A172 (cell line): ENCODE measurements around the gene ADAMTS9. TPM values are rescaled to one million over a fixed set of nuclear protein-coding genes. Genes with fewer than 3 reads are reported as not detected.
A peak's percentile ranks its signal among the peaks of the same experiment; 100 is the strongest.

ENCODE experiments used
- DNase-seq: peaks from one replicate; pipeline ENCODE4 v3.0.0-alpha.2; 2015; ENCODE audit warnings: low spot score
- total RNA-seq: library from RNA; depleted of rRNA; stranded (reverse); fragments of >200 nt; shearing (Covaris generic); gene quantifications from 2 replicates; pipeline ENCODE4 v1.2.3, GENCODE V29; 2014

Gene ADAMTS9
- total RNA-seq, 1 experiment from 2014 or later, result 0.90 TPM

GRCh38 chr3:64620020-64620419, 67.8 kb downstream of the ADAMTS9 start:
- no peak for DNase-seq

DNA sequence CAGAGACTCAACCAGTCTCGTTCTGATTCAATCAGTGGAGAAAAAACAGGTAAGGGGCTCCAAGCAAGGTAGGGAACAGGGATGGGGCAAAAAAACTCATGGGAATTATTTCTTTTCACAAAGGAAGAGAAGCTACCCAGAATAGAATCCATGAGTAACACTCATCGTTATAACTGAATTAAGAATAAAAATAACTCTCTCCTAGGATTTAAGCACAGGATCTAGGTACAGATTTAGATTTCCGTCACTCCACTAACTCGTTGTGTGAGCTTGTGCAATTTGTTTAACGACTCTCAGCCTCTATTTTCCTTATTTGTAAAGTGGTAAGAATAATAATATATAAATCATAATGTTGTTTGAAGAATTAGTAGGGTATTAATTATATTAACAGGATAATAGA, 68.6 kb downstream of the ADAMTS9 start:
- no peak for DNase-seq

DNA sequence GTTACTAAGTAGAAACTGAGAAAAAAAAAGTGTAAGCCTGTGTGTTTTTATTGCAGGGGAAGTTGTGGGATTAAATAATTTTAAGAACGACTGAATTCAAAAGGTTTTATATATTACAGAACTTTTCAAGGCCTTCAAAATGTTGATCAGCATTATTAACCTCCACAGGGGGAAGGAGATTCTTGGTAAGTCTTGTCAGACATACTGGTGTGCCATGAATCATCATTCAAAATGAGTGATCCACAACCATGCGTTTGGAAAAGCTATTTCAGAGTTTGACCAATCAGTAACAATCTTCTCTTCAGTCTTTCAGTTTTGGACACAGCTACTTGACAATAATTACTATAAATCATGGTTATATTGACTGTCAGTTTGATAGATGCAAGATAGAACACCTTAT, 70.2 kb downstream of the ADAMTS9 start:
- DNase-seq, result no peak

DNA sequence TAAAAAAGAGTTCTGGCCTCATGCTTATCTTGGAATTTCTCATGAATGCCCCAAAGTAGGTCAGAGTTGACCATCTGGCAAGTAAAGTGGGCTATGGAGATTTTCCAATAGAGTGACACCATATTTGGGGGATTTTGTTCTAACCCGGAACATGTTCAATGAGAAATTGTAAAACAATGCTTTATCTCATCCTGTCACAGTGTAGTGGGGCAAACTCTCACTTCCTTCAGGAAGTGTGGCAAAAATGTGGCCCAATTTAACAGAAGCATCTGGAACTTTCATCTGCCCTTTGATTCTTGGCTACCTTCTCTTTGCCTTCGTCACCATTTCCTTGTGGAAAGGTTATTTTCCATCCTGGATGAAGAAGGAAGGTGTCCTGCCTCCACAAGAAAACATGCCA, 70.8 kb downstream of the ADAMTS9 start:
- DNase-seq, result no peak

DNA sequence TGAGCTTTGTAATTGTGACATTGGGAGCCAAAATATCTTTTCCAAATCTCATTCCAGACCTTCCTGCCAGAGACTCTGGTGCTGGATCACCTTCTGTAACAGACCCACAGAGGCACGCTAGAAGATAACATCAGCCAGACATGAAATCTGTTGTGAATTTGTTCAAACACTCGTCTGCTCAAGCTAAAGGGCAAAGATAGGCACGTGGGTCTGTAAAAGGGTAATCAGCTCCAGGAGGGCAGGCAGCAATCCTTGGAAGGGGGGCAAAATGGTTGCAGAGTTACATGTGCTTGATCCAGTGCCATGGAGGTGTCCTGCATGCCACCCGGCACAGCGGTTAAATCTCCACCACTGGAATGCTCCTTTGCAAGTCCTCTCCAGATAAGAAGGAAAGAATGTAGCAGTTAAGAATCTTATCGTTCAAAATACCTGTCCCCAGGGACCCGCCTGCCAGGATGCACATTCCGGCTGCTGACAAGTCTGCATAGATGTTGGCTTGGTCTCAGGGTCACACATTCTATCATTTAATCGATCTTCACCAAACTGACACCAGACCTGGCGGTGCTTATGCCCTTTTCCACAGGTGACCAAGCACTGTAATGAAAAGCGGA, 74.8 kb downstream of the ADAMTS9 start:
- DNase-seq, result peak; percentile 23

GRCh38 chr3:64612082-64612860, 75.5 kb downstream of the ADAMTS9 start:
- no peak for DNase-seq

- no peak for DNase-seq
Observed at GRCh38 chr3:64608741-64609140, 79.1 kb downstream of the ADAMTS9 start.

DNA sequence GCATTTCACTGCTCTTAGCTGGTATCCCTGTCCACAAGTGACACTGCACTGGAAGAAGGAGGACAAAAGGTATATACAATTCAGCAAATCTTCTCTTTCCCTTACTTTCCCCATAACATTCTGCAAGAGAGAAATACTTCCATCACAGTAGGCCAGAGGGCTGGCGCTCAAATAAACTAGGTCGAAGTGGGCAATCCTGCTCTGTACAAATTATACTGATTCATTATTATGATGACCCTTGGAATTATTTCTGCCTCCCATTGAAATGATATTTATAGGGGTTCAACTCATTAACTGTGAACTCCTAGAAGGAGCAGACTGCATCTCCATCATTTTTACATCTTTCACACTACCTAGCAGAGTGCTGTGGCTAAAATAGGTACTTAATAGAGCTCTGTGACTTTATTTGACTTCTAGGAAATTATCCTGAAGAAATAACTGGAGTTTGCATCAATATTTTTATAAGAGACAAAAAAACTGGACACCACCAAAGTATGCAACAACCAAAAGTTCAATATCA, 80.7 kb downstream of the ADAMTS9 start:
- DNase-seq, result no peak

DNA sequence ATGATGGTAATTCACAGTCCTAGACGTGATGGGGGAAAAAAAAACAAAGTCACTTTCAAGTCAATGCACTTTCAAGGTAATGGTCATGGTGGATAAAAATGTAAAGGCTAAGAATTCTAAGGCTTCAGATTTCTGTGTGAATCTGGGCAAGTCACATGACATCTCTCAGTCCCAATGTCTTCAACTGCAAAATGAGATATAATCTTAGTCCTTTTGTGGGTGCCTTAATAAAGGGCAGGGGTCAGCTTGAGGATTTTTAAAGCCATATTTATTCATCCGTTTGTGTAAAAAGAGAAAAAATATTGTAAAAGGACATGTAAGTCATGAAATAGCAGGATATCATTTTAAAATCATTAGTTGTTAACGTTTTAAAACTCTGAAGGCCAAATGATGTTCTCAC, 83.5 kb downstream of the ADAMTS9 start:
- DNase-seq, result no peak

GRCh38 chr3:64601824-64602223, 86.0 kb downstream of the ADAMTS9 start:
- no peak for DNase-seq

- DNase-seq, result no peak
Observed at GRCh38 chr3:64600246-64600950, 87.4 kb downstream of the ADAMTS9 start.

DNA sequence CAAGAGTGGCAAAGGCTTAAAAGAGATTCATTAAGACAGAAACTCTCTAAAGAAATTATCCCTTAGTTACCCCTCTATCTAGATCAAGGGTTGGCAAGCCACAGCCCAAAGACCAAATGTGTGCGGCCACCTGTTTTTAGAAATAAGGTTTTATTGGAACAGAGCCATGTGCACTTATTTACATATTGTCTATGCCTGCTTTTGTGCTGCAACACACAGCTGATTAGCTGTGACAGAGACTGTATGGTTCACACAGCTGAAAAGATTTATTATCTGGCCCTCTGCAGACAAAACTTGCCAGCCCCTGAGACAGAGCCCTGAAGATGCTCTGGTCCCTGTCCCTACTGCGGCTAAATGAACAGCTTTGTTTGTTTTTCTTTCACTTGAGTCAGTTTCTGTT, 88.1 kb downstream of the ADAMTS9 start:
- DNase-seq, result no peak

GRCh38 chr3:64595253-64595694, 92.5 kb downstream of the ADAMTS9 start:
- no peak for DNase-seq

DNA sequence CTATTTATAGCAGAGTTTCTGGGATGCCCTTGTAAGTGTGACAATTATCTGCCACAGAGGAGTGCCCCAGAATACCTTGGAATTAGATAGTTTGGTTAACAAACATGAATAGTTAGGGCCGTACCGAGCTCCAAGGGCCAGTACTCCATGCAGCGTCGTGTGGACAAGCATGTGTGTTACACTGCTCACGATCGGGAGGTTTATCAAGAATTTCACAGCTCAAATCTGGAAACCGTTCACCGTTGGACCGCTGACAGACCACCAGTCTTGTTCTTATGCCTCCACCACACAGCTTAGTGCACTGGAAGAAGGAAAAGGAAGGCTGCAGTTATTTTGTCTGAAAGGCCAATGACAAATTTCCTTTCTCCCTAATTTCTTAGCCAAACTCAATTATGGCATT, 93.7 kb downstream of the ADAMTS9 start:
- no peak for DNase-seq

DNA sequence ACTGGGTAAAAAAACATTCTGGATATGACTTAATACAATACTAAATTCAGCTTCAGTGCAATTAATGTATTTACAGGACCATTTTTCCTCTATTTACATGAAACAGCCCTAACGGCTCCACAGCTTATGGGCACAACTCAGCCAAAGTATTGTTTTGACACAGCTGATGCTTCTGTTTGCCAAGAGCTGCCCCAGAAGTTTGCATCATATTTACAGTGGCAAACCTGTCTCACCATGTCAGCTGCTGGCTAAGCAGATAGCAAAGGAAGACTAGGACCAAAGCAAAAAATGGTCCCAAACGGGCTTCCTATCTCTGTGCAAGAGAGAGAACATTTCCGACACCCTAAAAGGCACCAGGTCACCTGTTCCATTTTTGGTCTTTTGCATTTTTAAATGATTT, 94.5 kb downstream of the ADAMTS9 start:
- DNase-seq, result no peak

- no peak for DNase-seq
Observed at GRCh38 chr3:64591615-64592014, 96.2 kb downstream of the ADAMTS9 start.

- DNase-seq, result no peak
Observed at GRCh38 chr3:64588380-64588779, 99.4 kb downstream of the ADAMTS9 start.

GRCh38 chr3:64586952-64587351, 100.8 kb downstream of the ADAMTS9 start:
- no peak for DNase-seq

- no peak for DNase-seq
Observed at GRCh38 chr3:64584179-64584578, 103.6 kb downstream of the ADAMTS9 start.

DNA sequence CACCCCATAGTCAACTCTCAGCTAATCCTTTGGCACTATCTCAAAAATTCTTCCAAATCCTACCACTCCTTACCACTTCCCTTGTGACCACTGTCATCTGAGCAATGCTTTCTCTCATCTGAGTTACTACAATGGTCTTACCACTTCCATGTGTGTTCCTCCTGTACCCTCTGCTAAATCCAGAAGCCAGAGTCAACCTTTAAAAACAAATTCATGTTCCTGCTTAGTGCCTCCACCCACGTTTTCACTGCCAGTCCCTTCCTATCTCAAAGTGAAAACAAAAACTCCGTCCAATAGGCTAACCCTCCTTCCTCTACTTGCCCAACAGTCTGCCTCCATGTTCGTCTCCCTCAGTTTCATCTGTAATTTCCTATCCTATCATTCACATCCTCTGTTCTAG, 109.0 kb downstream of the ADAMTS9 start:
- DNase-seq, result no peak

- no peak for DNase-seq
Observed at GRCh38 chr3:64578062-64578770, 109.6 kb downstream of the ADAMTS9 start.

- no peak for DNase-seq
Observed at GRCh38 chr3:64576211-64576775, 111.5 kb downstream of the ADAMTS9 start.
